22Rv1 (cell line): ENCODE data around the gene PLEKHA6.

Experiments used
- H3K27ac ChIP-seq: fragments of 450-650 bp; 2 replicates; pipeline ENCODE4 v1.5.1; 2017
- ZFX ChIP-seq: fragments of 450-650 bp; IDR thresholded peaks from 2 replicates; pipeline ENCODE4 v1.6.1; 2017; ENCODE audit warnings: antibody characterized with exemption, borderline replicate concordance
- TF ChIP-seq, protein P1 (sequence below): fragments of 450-650 bp; IDR thresholded peaks from 2 replicates; pipeline ENCODE4 v1.5.1; 2017; ENCODE audit warnings: mild to moderate bottlenecking

PLEKHA6 gene

DNA sequence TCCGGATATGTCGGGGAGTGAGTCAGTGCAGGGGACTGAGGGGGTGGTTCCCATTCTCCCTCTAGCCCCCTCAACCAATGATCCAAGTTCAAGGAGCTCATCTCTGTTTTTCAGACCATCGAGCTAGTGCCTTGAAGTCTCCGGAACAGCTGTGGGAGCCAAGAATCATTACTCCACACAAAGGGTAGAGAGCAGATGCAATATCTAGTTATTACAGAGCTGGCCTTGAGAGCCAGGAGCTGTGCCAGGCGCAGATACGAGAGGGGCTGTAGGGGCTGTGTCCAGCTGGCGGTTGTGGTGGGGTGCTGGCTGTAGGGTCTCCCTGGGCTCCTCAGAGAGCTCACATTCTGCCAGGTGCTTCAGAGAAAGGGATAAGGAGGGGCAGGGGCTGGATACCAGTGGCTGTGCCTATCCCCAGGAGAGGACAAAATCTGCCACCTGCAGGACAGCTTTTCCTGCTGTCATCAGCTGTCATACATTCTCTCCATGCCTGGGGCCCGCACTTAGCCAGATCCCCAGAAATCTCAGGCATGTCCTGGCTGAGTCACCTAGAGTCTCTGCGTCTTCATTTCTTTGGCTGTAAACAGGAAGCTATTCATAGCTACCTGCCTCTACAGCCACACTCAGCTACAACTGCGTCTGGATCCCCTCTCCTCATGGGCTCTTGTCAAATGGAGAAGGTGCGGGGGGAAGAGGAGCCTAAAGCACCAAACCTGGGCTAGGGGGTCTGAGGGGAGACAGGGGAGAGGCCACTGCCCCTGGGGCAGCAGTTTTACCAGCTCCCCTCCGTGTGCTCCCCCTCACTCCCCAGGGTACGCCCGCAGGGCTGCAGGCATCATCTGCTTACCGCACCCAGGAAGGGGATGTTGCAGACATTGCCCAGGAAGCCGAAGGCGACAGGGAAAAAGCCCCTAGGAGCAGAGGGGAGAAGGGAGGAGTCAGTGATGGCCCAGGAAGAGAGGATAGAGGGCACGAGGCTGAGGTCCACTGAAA is 161.1 kb downstream of the PLEKHA6 start:
- H3K27ac ChIP-seq: no peak overlapping the region
- TF ChIP-seq ZFX: no peak
- TF ChIP-seq, protein P1, sequence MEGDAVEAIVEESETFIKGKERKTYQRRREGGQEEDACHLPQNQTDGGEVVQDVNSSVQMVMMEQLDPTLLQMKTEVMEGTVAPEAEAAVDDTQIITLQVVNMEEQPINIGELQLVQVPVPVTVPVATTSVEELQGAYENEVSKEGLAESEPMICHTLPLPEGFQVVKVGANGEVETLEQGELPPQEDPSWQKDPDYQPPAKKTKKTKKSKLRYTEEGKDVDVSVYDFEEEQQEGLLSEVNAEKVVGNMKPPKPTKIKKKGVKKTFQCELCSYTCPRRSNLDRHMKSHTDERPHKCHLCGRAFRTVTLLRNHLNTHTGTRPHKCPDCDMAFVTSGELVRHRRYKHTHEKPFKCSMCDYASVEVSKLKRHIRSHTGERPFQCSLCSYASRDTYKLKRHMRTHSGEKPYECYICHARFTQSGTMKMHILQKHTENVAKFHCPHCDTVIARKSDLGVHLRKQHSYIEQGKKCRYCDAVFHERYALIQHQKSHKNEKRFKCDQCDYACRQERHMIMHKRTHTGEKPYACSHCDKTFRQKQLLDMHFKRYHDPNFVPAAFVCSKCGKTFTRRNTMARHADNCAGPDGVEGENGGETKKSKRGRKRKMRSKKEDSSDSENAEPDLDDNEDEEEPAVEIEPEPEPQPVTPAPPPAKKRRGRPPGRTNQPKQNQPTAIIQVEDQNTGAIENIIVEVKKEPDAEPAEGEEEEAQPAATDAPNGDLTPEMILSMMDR: no peak

DNA sequence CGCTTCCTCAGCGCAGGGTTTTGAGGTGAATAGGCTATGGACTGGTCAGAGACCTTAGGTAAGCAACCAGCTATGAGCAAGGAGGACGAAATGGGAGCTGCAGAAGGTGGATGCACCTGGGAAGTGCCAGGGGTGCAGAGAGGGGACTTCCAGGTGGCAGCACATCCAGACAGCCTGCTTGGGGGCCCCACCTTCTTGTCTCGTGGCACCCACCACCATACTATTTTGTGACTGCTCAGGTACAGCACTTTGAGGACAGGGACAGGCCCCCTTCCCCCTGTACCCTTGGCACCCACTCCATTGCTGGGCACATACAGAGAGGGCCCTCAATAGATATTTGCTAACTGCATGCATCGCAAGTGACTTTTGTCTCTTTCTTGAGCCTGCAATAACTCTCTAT is 162.7 kb downstream of the PLEKHA6 start:
- TF ChIP-seq, protein P1: no peak
- TF ChIP-seq ZFX: no peak
- no peak overlapping the region for H3K27ac ChIP-seq

DNA sequence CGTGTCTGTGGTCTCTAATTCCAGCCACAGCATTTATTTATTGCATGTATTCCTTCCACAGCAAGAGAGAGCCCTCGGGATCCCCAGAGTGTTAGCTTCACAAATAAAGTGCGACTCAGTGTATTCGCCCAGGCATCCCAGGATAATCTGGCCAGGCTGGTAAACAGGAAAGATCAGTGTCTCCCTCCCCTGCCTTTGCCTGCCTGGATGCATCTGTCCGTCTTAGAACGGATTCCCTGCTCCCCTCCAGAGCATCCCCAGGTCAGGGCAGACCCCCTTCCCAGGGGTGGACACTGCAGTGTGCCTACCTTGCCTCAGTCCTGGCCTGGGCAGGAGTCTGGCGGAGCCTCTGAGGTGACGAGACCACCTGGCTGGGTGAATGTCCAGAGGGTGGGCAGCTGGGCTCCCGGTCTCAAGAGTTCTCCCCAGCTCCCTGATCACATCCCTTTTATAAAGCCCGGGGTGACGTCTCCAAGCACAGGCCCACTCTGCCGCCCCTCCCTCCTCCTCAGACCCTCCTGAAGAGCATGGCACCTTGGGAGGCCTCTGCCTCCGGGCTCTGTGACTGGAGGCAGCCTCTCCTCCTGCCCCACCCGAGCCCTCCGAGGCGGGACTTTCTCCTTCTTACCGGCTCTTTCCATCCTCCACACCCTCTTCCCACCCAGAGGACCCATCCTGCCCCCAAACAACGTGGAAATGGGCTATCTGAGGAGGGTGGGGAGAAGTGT is 163.5 kb downstream of the PLEKHA6 start, which contains the start of gene KISS1:
KISS1 (minus strand) TSS at position 424 of the 728 bp plus-strand sequence. CDS start 3,615 bp downstream, outside the sequence.
- TF ChIP-seq ZFX: no peak
- TF ChIP-seq, protein P1: no peak
- no peak within 1 kb of the TSS for H3K27ac ChIP-seq

DNA sequence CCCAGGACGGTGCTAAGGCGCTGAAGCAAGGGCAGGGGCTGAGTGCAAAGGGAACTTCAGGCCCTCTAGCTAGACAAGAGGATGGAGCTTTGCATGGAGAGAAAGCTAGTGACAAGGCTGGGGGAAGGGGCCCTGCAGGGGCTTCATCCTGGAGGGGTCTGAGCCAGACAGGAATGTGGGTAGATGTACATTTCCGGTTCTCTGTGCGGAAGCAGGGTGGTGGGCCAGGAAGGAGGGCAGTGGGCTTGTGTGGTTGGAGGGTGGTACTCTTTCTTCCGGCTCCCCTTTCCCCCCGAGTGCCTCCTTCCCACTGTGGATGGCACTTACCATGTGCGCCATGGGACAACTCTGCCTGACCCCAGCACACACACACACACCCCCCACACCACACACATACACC is 165.0 kb downstream of the PLEKHA6 start:
- no peak for TF ChIP-seq ZFX
- TF ChIP-seq, protein P1: no peak
- H3K27ac ChIP-seq: no peak overlapping the region

DNA sequence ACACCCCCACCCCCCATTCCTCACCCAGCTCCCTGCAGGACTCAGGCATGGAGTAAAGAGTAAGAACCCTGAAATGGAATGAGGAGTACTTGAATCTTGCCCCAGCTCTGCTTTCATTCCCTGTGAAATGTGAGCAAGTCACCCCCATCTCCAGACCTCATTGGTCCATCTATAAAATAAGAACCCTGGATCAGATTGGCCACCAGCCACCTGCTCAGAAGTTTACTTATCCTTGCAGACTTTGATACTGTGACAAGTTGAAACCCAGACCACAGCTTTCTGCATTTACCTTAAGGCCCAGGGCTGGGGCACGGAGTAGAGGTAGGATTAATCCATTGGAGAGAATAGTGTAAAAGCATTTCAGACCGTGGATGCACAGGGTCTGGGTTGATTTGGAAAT is 165.6 kb downstream of the PLEKHA6 start:
- TF ChIP-seq, protein P1: no peak
- no peak for TF ChIP-seq ZFX
- no peak overlapping the region for H3K27ac ChIP-seq

DNA sequence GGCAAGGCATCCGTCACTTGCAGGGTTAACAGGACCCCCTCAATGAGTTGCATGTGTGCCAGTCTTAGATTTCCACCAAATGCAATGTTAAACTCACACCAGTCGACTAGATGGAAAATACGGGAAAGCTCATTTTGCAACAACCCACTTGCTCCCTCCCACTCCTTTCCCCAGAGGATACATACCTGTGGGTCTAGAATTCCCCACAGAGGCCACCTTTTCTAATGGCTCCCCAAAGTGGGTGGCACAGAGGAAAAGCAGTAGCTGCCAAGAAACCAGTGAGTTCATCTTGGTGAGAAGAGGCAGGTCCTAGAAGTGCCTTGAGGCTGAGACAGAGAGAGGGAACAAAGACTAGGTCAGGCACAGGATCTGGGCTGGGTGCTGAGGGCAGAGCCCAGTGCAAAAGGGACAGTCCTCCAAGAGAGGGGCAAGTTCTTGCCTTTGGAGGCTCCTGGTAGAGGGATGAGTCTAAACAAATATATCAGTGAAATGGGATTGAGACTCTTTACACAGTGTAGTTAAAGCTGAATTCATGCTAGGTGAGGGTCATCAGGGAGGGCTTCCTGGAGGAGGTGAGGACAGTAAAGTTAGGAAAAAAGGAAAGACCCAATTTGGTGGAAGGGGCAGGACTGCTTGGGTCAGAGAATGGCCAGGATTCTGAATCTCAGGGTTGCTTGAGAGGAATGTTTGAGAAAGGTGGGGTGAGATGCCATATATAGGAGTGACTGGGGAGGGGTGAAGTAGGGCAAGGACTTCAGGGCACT is 167.0 kb downstream of the PLEKHA6 start:
- no peak overlapping the region for H3K27ac ChIP-seq
- TF ChIP-seq ZFX: no peak
- TF ChIP-seq, protein P1: no peak
